Peyer's patch (tissue), 4 donors: Measurements from ENCODE around the gene ARHGAP27. TPM values are rescaled to one million over a fixed set of nuclear protein-coding genes. Genes with fewer than 3 reads are reported as not detected.
A peak's percentile ranks its signal among the peaks of the same experiment; 100 is the strongest.

ENCODE experiments used
- DNase-seq, 3 donors: peaks; one replicate each; pipeline ENCODE4 v3.0.0-alpha.2; 2017 to 2019
- H3K27ac ChIP-seq, 4 donors: fragments of 200-600 bp; sonication (generic); one replicate each; pipeline ENCODE4 v1.5.1; 2016 to 2019
- H3K27me3 ChIP-seq, 2 donors: fragments of 200-600 bp; sonication (generic); one replicate each; pipeline ENCODE4 v1.5.1; 2019
- H3K36me3 ChIP-seq, 3 donors: fragments of 200-600 bp; sonication (generic); one replicate each; pipeline ENCODE4 v1.5.1; 2016 to 2019
- H3K4me1 ChIP-seq, 4 donors: fragments of 200-600 bp; sonication (generic); one replicate each; pipeline ENCODE4 v1.5.1; 2016 to 2019
- H3K4me3 ChIP-seq, 4 donors: fragments of 200-600 bp; sonication (generic); 1 replicate in 3 of 4; 2 replicates in 1 of 4; pipeline ENCODE4 v1.5.1; 2016 to 2019; ENCODE audit warnings: mild to moderate bottlenecking in 1 of 4
- H3K9me3 ChIP-seq, 4 donors: fragments of 200-600 bp; sonication (generic); one replicate each; pipeline ENCODE4 v1.5.1; 2016 to 2019; ENCODE audit warnings: mild to moderate bottlenecking in 1 of 4
- CTCF ChIP-seq, 6 experiments: fragments of 450-650 bp in 4 of 6; fragments of 200-600 bp in 2 of 6; sonication (generic) in 1 of 6; IDR thresholded peaks; one replicate each; pipeline ENCODE4 v1.5.1; 2017 to 2019; ENCODE audit warnings: antibody characterized with exemption in 6 of 6, mild to moderate bottlenecking in 3 of 6, moderate library complexity in 1 of 6
- POLR2A ChIP-seq, 2 donors: fragments of 450-650 bp; IDR thresholded peaks; one replicate each; pipeline ENCODE4 v1.5.1; 2017; ENCODE audit warnings: antibody characterized with exemption in 2 of 2, mild to moderate bottlenecking in 2 of 2, moderate library complexity in 2 of 2
- total RNA-seq, 4 donors: library from RNA; depleted of rRNA; stranded (reverse); fragments of >200 nt; gene quantifications; one replicate each; pipeline ENCODE4 v1.1.0, GENCODE V29; 2016

The ARHGAP27 gene
- total RNA-seq, 4 donors from 2014 or later = 112 to 385 (median 258) TPM

- H3K4me3 ChIP-seq = no peak overlapping the region
- peak; percentile 80 to 94 (median 93) for DNase-seq
- H3K9me3 ChIP-seq = no peaks in the 10 kb centered on the region
- peaks cover 0 to 16% (median 2%) of the 10 kb centered on the region in 4 donors for H3K4me1 ChIP-seq
- no peaks in the 10 kb centered on the region for H3K36me3 ChIP-seq
- no peaks in the 10 kb centered on the region for H3K27me3 ChIP-seq
- H3K27ac ChIP-seq = no peak overlapping the region
- TF ChIP-seq POLR2A (IDR thresholded peaks at IDR 0.05) (no peak), CTCF (IDR thresholded peaks at IDR 0.05) (peak; percentile 90 to 99 (median 98))
These were observed 47.2 kb downstream of the ARHGAP27 start for GRCh38 chr17:45385331-45385997.

GRCh38 chr17:45384789-45385262 lies 47.8 kb downstream of the ARHGAP27 start:
- peak in 1 of 3 donors; percentile 63 for DNase-seq
- Histone ChIP-seq H3K27ac (no peak overlapping the region), H3K4me3 (no peak overlapping the region), H3K36me3 (no peaks in the 10 kb centered on the region), H3K4me1 (peaks cover 0 to 16% (median 2%) of the 10 kb centered on the region in 4 donors), H3K27me3 (no peaks in the 10 kb centered on the region), H3K9me3 (no peaks in the 10 kb centered on the region)
- TF ChIP-seq POLR2A (IDR thresholded peaks at IDR 0.05) (no peak), CTCF (IDR thresholded peaks at IDR 0.05) (no peak)

GRCh38 chr17:45384047-45384788 lies 48.5 kb downstream of the ARHGAP27 start:
- H3K27ac ChIP-seq = no peak overlapping the region
- H3K4me3 ChIP-seq = no peak overlapping the region
- H3K27me3 ChIP-seq = no peaks in the 10 kb centered on the region
- no peaks in the 10 kb centered on the region for H3K9me3 ChIP-seq
- no peaks in the 10 kb centered on the region for H3K36me3 ChIP-seq
- no peak for DNase-seq
- H3K4me1 ChIP-seq = peaks cover 0 to 16% (median 2%) of the 10 kb centered on the region in 4 donors
- TF ChIP-seq POLR2A (IDR thresholded peaks at IDR 0.05) = no peak
- no peak for TF ChIP-seq CTCF (IDR thresholded peaks at IDR 0.05)

- DNase-seq = no peak
- Histone ChIP-seq H3K36me3 (no peaks in the 10 kb centered on the region), H3K9me3 (no peaks in the 10 kb centered on the region), H3K27me3 (no peaks in the 10 kb centered on the region), H3K4me1 (peaks cover 0 to 16% (median 2%) of the 10 kb centered on the region in 4 donors), H3K4me3 (no peak overlapping the region), H3K27ac (no peak overlapping the region)
- TF ChIP-seq CTCF (IDR thresholded peaks at IDR 0.05) (no peak), POLR2A (IDR thresholded peaks at IDR 0.05) (no peak)
These were observed 49.7 kb downstream of the ARHGAP27 start for GRCh38 chr17:45383003-45383402.

- H3K27me3 ChIP-seq = no peaks in the 10 kb centered on the region
- DNase-seq = no peak
- H3K4me3 ChIP-seq = no peak overlapping the region
- no peaks in the 10 kb centered on the region for H3K36me3 ChIP-seq
- H3K9me3 ChIP-seq = no peaks in the 10 kb centered on the region
- no peak overlapping the region for H3K27ac ChIP-seq
- no peak for TF ChIP-seq CTCF (IDR thresholded peaks at IDR 0.05)
- no peak for TF ChIP-seq POLR2A (IDR thresholded peaks at IDR 0.05)
- peaks cover 0 to 16% (median 2%) of the 10 kb centered on the region in 4 donors for H3K4me1 ChIP-seq
These were observed 50.4 kb downstream of the ARHGAP27 start for GRCh38 chr17:45382226-45382625.
